GM13976 (cell line): ENCODE measurements around the gene CCDC85C.

Source experiments
- DNase-seq: peaks from one replicate; pipeline ENCODE4 v3.0.0; 2012; ENCODE audit warnings: low spot score
- in situ Hi-C: fragments of 300-500 bp; cut with MboI; formaldehyde crosslinking; loops from one replicate; pipeline ENCODE4 v1.12.0; 2022; ENCODE audit warnings: low sequenced_read_pairs, mixed read lengths, inconsistent platforms; ENCODE audit not compliant: unreplicated experiment
- TF ChIP-seq, protein P1 (sequence below): IDR thresholded peaks from 2 replicates; pipeline ENCODE4 v1.5.1; 2012; ENCODE audit warnings: borderline replicate concordance, mild to moderate bottlenecking; ENCODE audit not compliant: insufficient read depth; ENCODE audit errors: extremely low read depth, missing control alignments, control extremely low read depth

CCDC85C gene

DNA sequence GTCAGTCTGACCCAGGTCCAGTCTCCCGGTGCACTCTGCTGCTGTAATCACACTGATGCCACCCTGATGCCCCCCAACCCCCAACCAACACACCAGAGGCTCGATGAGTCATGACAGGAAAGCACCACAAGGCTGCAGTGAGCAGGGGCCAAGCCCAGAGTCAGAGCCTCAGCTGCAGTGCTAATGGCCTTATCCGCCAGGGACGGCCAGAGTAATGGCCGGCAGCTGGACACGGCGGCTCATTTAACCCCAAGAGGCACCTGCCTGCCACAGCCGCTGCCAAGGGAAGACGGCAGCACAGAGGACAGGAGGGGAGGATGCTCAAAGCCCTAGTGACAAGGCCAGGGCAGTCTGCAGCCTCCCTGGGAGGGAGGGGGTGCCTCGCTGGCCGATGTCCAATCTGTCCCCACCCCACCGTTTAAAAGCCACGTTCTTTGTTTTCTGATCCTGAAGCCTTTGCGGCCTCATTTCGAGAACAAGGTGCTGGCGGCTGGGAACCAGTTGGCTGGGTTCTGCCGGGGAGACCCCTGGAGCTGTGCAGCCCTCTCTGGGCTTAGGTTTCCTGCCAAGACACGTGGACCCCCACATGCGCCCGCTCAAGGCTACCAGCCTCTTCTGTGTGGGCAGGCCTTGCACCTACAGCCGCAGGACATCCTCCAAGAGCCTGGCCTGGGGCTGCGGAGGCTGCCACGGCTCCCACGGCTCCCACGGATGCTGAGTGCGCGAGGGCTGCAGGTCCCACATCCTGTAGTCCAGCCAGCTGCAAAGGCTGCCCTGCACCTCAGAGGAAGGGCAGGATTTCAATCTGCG is 13.1 kb downstream of the CCDC85C start:
- DNase-seq = no peak
- in situ Hi-C loops = no loop called here
- TF ChIP-seq, protein P1, sequence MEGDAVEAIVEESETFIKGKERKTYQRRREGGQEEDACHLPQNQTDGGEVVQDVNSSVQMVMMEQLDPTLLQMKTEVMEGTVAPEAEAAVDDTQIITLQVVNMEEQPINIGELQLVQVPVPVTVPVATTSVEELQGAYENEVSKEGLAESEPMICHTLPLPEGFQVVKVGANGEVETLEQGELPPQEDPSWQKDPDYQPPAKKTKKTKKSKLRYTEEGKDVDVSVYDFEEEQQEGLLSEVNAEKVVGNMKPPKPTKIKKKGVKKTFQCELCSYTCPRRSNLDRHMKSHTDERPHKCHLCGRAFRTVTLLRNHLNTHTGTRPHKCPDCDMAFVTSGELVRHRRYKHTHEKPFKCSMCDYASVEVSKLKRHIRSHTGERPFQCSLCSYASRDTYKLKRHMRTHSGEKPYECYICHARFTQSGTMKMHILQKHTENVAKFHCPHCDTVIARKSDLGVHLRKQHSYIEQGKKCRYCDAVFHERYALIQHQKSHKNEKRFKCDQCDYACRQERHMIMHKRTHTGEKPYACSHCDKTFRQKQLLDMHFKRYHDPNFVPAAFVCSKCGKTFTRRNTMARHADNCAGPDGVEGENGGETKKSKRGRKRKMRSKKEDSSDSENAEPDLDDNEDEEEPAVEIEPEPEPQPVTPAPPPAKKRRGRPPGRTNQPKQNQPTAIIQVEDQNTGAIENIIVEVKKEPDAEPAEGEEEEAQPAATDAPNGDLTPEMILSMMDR = no peak

DNA sequence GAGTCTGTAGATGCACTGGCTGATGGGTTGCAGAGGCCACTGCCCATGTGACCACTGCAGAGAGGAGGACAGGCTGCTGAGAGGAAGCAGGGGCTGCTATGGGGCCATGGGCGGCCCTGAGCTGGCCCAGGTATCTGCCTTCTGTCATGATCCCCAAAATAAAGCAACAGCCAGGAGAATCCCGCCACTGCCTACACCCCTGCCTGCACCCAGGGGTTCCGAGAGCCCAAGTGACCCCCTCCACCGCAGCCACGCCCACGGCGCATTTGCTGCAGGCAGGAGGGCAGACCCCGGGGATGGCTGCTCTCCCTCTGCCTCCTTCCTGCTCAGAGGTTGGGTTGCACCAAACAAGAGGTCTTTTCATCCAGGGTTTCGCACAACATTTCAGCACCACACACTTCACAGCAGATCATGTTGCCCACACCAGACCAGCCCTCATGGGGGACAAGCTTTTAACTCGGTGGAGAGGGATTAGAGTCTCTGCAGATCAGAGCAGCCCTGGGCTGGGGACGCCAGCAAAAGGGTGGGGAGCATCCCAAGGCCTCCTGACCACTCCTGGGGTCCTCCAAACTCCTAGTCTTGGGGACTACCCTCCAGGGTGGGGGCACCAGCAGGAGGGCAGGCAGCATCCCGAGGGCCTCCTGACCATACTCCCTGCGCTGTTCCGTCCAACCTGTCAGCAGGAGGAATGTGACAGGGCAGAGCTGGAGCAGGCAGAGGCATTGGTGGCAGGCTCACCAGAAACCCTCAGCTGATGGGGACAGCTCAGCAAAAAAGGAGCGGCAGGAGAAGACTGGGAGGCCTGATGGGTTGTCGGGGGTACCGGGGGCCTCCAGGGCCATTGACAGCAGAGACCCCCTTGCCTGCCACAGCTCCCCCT is 14.1 kb downstream of the CCDC85C start:
- in situ Hi-C loops = no loop called here
- TF ChIP-seq, protein P1 = no peak
- DNase-seq = no peak

DNA sequence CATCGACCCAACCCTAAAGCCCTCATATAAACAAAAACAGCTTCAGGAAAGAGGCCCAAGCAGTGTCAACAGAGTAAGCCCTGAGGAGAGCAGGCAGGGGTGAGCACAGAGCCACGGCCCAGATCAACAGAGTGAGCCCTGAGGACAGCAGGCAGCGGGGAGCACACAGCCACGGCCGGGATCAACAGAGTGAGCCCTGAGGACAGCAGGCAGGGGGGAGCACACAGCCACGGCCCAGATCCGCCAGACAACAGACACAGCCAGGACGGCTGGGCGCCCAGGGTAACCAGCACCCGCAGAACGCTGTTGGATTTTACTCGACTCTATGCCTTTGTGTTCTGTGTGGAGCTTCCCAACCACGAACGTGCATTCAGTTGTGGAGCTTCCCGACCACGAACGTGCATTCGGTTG is 15.0 kb downstream of the CCDC85C start:
- TF ChIP-seq, protein P1 = no peak
- in situ Hi-C loops = no loop called here
- no peak for DNase-seq

DNA sequence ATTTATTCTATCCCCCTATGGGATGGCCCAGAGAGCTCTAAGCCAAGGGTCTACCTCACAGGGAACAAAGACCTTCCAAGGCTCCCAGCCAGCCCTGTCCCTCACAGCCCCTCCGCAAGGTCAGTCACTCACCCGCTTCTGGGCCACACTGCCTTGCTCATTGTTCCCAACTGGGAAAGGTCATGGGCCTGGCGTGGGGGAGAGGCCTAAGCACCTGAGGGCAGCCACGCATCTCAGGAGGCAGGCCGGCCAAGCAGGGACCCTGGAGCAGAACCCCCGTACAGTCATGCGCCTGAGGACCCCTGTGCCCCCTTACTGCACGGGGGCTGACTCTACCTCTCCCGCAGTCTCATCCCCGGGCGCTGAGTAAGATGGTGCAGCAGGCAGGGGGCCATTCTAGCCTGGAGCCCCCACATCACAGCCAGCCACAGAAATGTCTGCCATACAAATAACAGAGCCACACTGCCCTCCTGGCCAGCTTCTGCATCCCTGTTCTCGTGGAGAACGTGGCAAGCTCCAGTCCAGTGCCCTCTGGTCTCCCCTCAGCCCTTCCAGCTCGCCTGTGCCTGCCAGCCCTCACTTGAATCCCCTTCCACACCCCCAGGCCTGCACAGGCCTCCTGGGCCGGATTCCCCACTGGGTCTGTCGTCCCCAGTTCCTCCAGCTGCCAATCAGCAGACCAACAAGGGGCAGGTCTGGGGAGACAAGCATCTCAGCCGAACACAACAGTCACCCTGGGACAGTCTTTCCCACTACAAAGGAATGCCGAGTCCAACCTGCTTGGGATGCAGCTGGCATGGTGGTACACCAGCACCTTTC is 16.3 kb downstream of the CCDC85C start:
- in situ Hi-C loops = no loop called here
- no peak for DNase-seq
- TF ChIP-seq, protein P1 = no peak

DNA sequence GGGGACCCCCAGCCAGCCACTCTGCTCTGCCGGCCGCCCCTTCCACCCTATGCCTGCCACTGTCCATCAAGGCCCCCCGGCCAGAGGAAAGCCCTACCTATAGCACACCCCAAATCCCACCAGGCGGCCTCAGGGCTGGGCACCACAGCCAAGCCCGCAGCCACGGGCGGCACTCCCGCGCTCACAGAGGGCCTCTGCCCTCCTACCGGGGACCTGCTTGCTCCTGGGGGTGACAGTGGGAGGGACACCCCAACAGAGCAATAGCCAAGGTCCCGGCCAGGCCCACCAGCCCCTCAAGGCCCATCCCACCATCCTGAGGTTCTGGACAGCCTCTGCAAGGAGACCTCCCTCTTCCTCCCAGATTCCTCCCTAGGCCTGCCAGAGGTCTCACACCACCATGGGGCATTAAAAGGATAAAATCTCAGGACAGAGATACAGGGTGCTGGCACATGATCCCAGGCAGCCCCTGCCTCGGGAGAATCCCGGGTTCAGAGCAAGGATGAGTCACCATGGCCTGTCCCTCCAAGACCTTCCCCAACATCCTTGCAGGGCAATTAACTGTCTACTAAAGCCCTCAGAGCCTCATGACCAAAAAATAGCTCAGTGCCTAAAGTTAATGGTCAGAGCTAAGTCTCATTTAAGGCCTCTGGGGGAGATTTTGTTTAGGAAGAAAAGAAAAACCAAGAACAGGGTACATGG is 17.1 kb downstream of the CCDC85C start:
- DNase-seq = no peak
- in situ Hi-C loops = no loop called here
- TF ChIP-seq, protein P1 = no peak
